Measurements from ENCODE around the gene SPATA31E1. TPM values are rescaled to one million over a fixed set of nuclear protein-coding genes. Genes with fewer than 3 reads are reported as not detected.

Gene SPATA31E1
- total RNA-seq: not detected

DNA sequence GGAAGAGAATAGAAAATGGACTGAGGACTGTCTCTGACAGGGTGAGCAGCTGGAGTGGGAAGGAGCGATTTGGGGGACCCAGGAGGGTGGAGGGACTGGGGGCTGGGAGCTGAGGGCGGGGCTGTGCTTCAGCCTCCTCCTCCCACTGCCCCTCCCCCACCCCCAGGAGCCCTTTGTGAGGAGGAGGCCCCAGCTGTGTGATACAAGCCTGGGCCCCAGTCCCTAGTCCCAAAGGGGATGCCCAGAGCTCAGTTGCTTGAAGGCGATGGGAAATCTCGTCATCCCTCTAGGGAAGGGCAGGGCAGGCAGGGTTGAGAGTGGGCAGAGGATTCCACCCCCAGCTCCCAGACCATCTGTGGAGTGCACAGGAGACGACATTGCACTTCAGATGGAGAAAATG lies at the start of gene SPATA31E1:
TSS of gene SPATA31E1 (plus strand) at position 251 of the 400 bp plus-strand sequence. CDS start at position 266, 15 bp downstream.
- no peak for TF ChIP-seq POLR2AphosphoS5 (IDR thresholded peaks at IDR 0.05)
- no peak for TF ChIP-seq POLR2A (IDR thresholded peaks at IDR 0.05)
- TF ChIP-seq EP300 (IDR thresholded peaks at IDR 0.05): no peak
- TF ChIP-seq, protein P1, sequence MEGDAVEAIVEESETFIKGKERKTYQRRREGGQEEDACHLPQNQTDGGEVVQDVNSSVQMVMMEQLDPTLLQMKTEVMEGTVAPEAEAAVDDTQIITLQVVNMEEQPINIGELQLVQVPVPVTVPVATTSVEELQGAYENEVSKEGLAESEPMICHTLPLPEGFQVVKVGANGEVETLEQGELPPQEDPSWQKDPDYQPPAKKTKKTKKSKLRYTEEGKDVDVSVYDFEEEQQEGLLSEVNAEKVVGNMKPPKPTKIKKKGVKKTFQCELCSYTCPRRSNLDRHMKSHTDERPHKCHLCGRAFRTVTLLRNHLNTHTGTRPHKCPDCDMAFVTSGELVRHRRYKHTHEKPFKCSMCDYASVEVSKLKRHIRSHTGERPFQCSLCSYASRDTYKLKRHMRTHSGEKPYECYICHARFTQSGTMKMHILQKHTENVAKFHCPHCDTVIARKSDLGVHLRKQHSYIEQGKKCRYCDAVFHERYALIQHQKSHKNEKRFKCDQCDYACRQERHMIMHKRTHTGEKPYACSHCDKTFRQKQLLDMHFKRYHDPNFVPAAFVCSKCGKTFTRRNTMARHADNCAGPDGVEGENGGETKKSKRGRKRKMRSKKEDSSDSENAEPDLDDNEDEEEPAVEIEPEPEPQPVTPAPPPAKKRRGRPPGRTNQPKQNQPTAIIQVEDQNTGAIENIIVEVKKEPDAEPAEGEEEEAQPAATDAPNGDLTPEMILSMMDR (IDR thresholded peaks at IDR 0.05): no peak
- WGBS, 2 donors: 82 to 94% methylated on average over 2 to 5 of the region's 5 CpGs
- no peaks in the 10 kb centered on the region for H3K9me3 ChIP-seq
- ATAC-seq (ENCODE audit: low FRiP score in 2 of 2): no peak
- no peaks in the 10 kb centered on the region for H3K27me3 ChIP-seq
- no peak within 1 kb of the TSS for H3K4me3 ChIP-seq
- H3K36me3 ChIP-seq: no peaks in the 10 kb centered on the region
- H3K27ac ChIP-seq: no peak within 1 kb of the TSS
- DNase-seq: no peak
- H3K4me1 ChIP-seq: no peaks in the 10 kb centered on the region

GRCh38 chr9:87834357-87834756 lies 48.3 kb upstream of the SPATA31E1 start:
- Histone ChIP-seq H3K4me3 (no peak overlapping the region), H3K27ac (no peak overlapping the region), H3K4me1 (no peaks in the 10 kb centered on the region), H3K36me3 (no peaks in the 10 kb centered on the region), H3K27me3 (no peaks in the 10 kb centered on the region), H3K9me3 (no peaks in the 10 kb centered on the region)
- no peak for ATAC-seq (ENCODE audit: low FRiP score in 2 of 2)
- TF ChIP-seq POLR2AphosphoS5 (IDR thresholded peaks at IDR 0.05) (no peak), EP300 (IDR thresholded peaks at IDR 0.05) (no peak), POLR2A (IDR thresholded peaks at IDR 0.05) (no peak)
- TF ChIP-seq, protein P1 (IDR thresholded peaks at IDR 0.05): no peak
- WGBS, 2 donors: 69 to 72% methylated on average over 6 to 14 of the region's 14 CpGs
- no peak for DNase-seq

DNA sequence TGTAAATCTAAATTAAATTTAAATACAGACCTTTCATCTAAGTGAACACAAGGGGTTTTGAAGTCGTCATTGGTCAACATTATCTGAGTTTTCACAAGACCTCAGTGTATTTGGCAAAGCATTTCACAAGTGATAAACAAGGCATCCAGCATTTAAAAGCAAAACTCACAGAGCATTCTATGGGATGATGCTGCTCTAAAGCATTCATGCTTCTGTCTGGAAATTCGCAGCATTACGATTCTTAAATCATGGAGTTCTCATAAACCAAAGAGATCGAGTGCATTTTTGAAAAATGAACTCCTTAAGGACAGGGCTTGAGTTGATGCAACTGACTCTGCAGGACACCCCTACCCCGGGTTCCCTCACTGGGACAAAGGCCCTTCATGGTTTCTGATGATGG lies 46.1 kb upstream of the SPATA31E1 start:
- Histone ChIP-seq H3K27ac (no peak overlapping the region), H3K4me1 (no peaks in the 10 kb centered on the region), H3K4me3 (no peak overlapping the region), H3K27me3 (no peaks in the 10 kb centered on the region), H3K36me3 (no peaks in the 10 kb centered on the region), H3K9me3 (no peaks in the 10 kb centered on the region)
- 91 to 93% methylated on average over 5 of the region's 5 CpGs for WGBS, 2 donors
- no peak for TF ChIP-seq EP300 (IDR thresholded peaks at IDR 0.05)
- DNase-seq (no peak), ATAC-seq (ENCODE audit: low FRiP score in 2 of 2) (no peak)

GRCh38 chr9:87836951-87837705 lies 45.5 kb upstream of the SPATA31E1 start:
- Histone ChIP-seq H3K27me3 (no peaks in the 10 kb centered on the region), H3K4me1 (no peaks in the 10 kb centered on the region), H3K4me3 (no peak overlapping the region), H3K36me3 (no peaks in the 10 kb centered on the region), H3K9me3 (no peaks in the 10 kb centered on the region), H3K27ac (no peak overlapping the region)
- TF ChIP-seq EP300 (IDR thresholded peaks at IDR 0.05): no peak
- no peak for TF ChIP-seq POLR2A (IDR thresholded peaks at IDR 0.05)
- no peak for TF ChIP-seq POLR2AphosphoS5 (IDR thresholded peaks at IDR 0.05)
- TF ChIP-seq, protein P1 (IDR thresholded peaks at IDR 0.05): no peak
- 78 to 84% methylated on average over 7 of the region's 7 CpGs for WGBS, 2 donors
- no peak for ATAC-seq (ENCODE audit: low FRiP score in 2 of 2)
- no peak for DNase-seq

GRCh38 chr9:87840134-87840533 lies 42.5 kb upstream of the SPATA31E1 start:
- WGBS, 2 donors: 62 to 74% methylated on average over 1 of the region's 1 CpG
- ATAC-seq (ENCODE audit: low FRiP score in 2 of 2): peak in 1 of 2 donors; percentile 64

More at GRCh38 chr9:87840134-87840533, 42.5 kb upstream of the SPATA31E1 start:
- Histone ChIP-seq H3K9me3 (no peaks in the 10 kb centered on the region), H3K4me1 (no peaks in the 10 kb centered on the region), H3K27ac (no peak overlapping the region), H3K27me3 (no peaks in the 10 kb centered on the region), H3K4me3 (no peak overlapping the region), H3K36me3 (no peaks in the 10 kb centered on the region)
- TF ChIP-seq EP300 (IDR thresholded peaks at IDR 0.05): no peak
- TF ChIP-seq, protein P1 (IDR thresholded peaks at IDR 0.05): no peak
- no peak for TF ChIP-seq POLR2AphosphoS5 (IDR thresholded peaks at IDR 0.05)
- TF ChIP-seq POLR2A (IDR thresholded peaks at IDR 0.05): no peak
- no peak for DNase-seq
